HepG2 (cell line): Measurements from ENCODE around the gene PLXNA3. TPM values are rescaled to one million over a fixed set of nuclear protein-coding genes. Genes with fewer than 3 reads are reported as not detected.
A peak's percentile ranks its signal among the peaks of the same experiment; 100 is the strongest.

Experiments
- ATAC-seq: fragments of 200-7000 bp; cut with Tn5 transposase; 3 replicates; pipeline ENCODE4 v1.9.1; 2020; ENCODE audit warnings: mild to moderate bottlenecking, moderate library complexity
- BruUV-seq: library from RNA; stranded (reverse); fragments of 400-500 nt; replicated peaks from 2 replicates; lab custom pipeline; 2021; lab: Mats Ljungman, UMichigan
- CTCF ChIA-PET: fragments of 300-600 bp; formaldehyde crosslinking; extraction: SDS; loops from one replicate; lab custom pipeline; 2021; ENCODE audit warnings: low total read pairs, inconsistent platforms, low intra/inter-chr PET ratio; lab: Yijun Ruan, JAX
- POLR2A ChIA-PET: fragments of 350-600 bp; sonication (Branson Sonifier 250); formaldehyde crosslinking; loops from one replicate; lab custom pipeline; 2020; ENCODE audit warnings: antibody characterized with exemption, inconsistent platforms; lab: Yijun Ruan, JAX
- DNase-seq: peaks from one replicate; pipeline ENCODE4 v3.0.0-alpha.2; 2015; ENCODE audit warnings: low spot score
- FAIRE-seq: peaks from 3 replicates; lab custom pipeline; 2011; peaks lifted over from hg19 to GRCh38; lab: Jason Lieb, UNC
- H2AFZ ChIP-seq: one replicate; pipeline ENCODE4 v1.6.1; 2011; ENCODE audit warnings: low read length, inconsistent platforms
- H3K27ac ChIP-seq: fragments of 300-600 bp; 3 replicates; pipeline ENCODE4 v1.8.0; 2011; ENCODE audit warnings: mixed run types, mild to moderate bottlenecking, mixed read lengths, low read length, inconsistent platforms; ENCODE audit not compliant: insufficient read depth; ENCODE audit errors: extremely low read length
- H3K27me3 ChIP-seq, 2 experiments: fragments of 200-600 bp in 1 of 2; 2 replicates in 1 of 2; 3 replicates in 1 of 2; pipeline versions ENCODE4 v1.6.0 to v1.8.0; 2011; ENCODE audit warnings: low read length in 2 of 2, mild to moderate bottlenecking in 2 of 2, moderate library complexity in 2 of 2, inconsistent platforms in 1 of 2; ENCODE audit not compliant: insufficient read depth in 2 of 2, control insufficient read depth in 1 of 2
- H3K36me3 ChIP-seq, 2 experiments: fragments of 200-600 bp in 1 of 2; replicated peaks in 1 of 2; 2 replicates in 1 of 2; 3 replicates in 1 of 2; pipeline versions ENCODE4 v1.5.1 to v1.8.0; 2011; ENCODE audit warnings: low read length in 2 of 2, inconsistent platforms in 1 of 2; ENCODE audit not compliant: insufficient read depth in 2 of 2, control insufficient read depth in 1 of 2
- H3K4me1 ChIP-seq: 2 replicates; pipeline ENCODE4 v1.5.1; 2012; ENCODE audit warnings: low read length, inconsistent platforms; ENCODE audit not compliant: insufficient read depth
- H3K4me2 ChIP-seq: 2 replicates; pipeline ENCODE4 v1.6.0; 2011; ENCODE audit warnings: low read depth, low read length, inconsistent platforms
- H3K4me3 ChIP-seq, 3 experiments: fragments of 200-600 bp in 1 of 3; sonication (generic), shearing (Covaris generic) in 1 of 3; replicated peaks in 1 of 3; 2 replicates each; pipeline ENCODE4 v1.5.1; 2011 to 2016; ENCODE audit warnings: low read length in 3 of 3, inconsistent platforms in 2 of 3, low read depth in 2 of 3, mild to moderate bottlenecking in 2 of 3, control low read depth in 1 of 3, mixed read lengths in 1 of 3; ENCODE audit not compliant: insufficient read depth in 1 of 3
- H3K79me2 ChIP-seq: one replicate; pipeline ENCODE4 v1.6.1; 2011; ENCODE audit warnings: low read length, inconsistent platforms; ENCODE audit not compliant: insufficient read depth
- H3K9ac ChIP-seq: 2 replicates; pipeline ENCODE4 v1.6.0; 2011; ENCODE audit warnings: mild to moderate bottlenecking, low read depth, low read length, inconsistent platforms; ENCODE audit not compliant: insufficient read depth
- H3K9me3 ChIP-seq: 2 replicates; pipeline ENCODE4 v1.5.1; 2012; ENCODE audit warnings: mild to moderate bottlenecking, low read length
- H4K20me1 ChIP-seq: 2 replicates; pipeline ENCODE4 v1.6.0; 2011; ENCODE audit warnings: inconsistent platforms, mild to moderate bottlenecking, low read length, moderate library complexity; ENCODE audit not compliant: insufficient read depth
- CEBPZ ChIP-seq: IDR thresholded peaks from 2 replicates; pipeline ENCODE4 v1.6.1; 2012; ENCODE audit warnings: low read length, improper control_type of control experiment
- CTCF ChIP-seq: sonication (generic); formaldehyde crosslinking; IDR thresholded peaks from 2 replicates; pipeline ENCODE4 v1.5.0; 2020; ENCODE audit warnings: mild to moderate bottlenecking, missing genetic modification reagents, moderate library complexity
- JUNB ChIP-seq: sonication (generic); formaldehyde crosslinking; IDR thresholded peaks from 2 replicates; pipeline ENCODE4 v1.8.0; 2022; ENCODE audit warnings: missing genetic modification reagents, mild to moderate bottlenecking, borderline replicate concordance
- ZNF563 ChIP-seq: sonication (generic); formaldehyde crosslinking; IDR thresholded peaks from 2 replicates; pipeline ENCODE4 v1.8.0; 2022; ENCODE audit warnings: mild to moderate bottlenecking, moderate library complexity, missing genetic modification reagents
- ZNF564 ChIP-seq: sonication (generic); formaldehyde crosslinking; IDR thresholded peaks from 2 replicates; pipeline ENCODE4 v1.8.1; 2023; ENCODE audit warnings: mild to moderate bottlenecking, missing genetic modification reagents
- WGBS: methylation state at CpG from one replicate; pipeline ENCODE4 v1.1.6; 2017; ENCODE audit warnings: low lambda C conversion rate; 5-methylcytosine and 5-hydroxymethylcytosine counted together
- in situ Hi-C: cut with HindIII; loops from 2 replicates; pipeline ENCODE4 v1.10.0; 2017; ENCODE audit warnings: low pct_unique_long_range_greater_than_20kb; ENCODE audit not compliant: extremely low pct_ligation_motif_present
- intact Hi-C: fragments of 100-400 bp; cut with micrococcal nuclease; formaldehyde crosslinking; loops from one replicate; pipeline ENCODE4 v1.10.0; 2022; ENCODE audit not compliant: unreplicated experiment
- polyA plus RNA-seq, 8 experiments: library from polyadenylated mRNA; depleted of rRNA in 3 of 8; stranded (reverse) in 7 of 8; unstranded in 1 of 8; fragments of >200 nt; fragmentation: Illumina TruSeq in 4 of 8; extraction: Trizol in 4 of 8; gene quantifications; 2 replicates each; pipeline versions ENCODE4 v1.2.1 to v1.2.3, GENCODE V29; 2011 to 2016; ENCODE audit warnings: low read depth in 4 of 8, missing spikeins in 1 of 8, mixed read lengths in 1 of 8; ENCODE audit not compliant: insufficient read depth in 1 of 8
- total RNA-seq, 5 experiments: library from RNA; depleted of rRNA; stranded (reverse); fragments of >200 nt; fragmentation: Illumina TruSeq; extraction: Trizol; gene quantifications; 2 replicates each; pipeline ENCODE4 v1.2.3, GENCODE V29; 2016; ENCODE audit warnings: low read depth in 1 of 5

PLXNA3 gene
- total and polyA plus RNA-seq, 2 of the 13 experiments (the other 11 are each of a cell fraction or from before 2014, with no cell fraction given): 5.8 to 20.6 TPM

GRCh38 chrX:154509455-154509854 is 51.4 kb downstream of the PLXNA3 start:
- Histone ChIP-seq H3K9ac (no peak overlapping the region), H3K27me3 (no peaks in the 10 kb centered on the region), H3K36me3 (no peaks in the 10 kb centered on the region), H4K20me1 (no peaks in the 10 kb centered on the region), H2AFZ (no peak overlapping the region), H3K4me3 (no peak overlapping the region), H3K4me1 (peaks cover 7% of the 10 kb centered on the region; the same call in 1 of the 2 replicates), H3K9me3 (no peaks in the 10 kb centered on the region), H3K27ac (no peak overlapping the region), H3K4me2 (no peak overlapping the region), H3K79me2 (no peaks in the 10 kb centered on the region)
- CTCF ChIA-PET: no interaction called here
- BruUV-seq: no TSS peak
- no peak for ATAC-seq
- WGBS: 100% methylated on average over 5 of the region's 5 CpGs
- DNase-seq: no peak
- POLR2A ChIA-PET: no interaction called here
- in situ Hi-C loops: no loop called here
- intact Hi-C loops: no loop called here
- TF ChIP-seq JUNB (CRISPR knock-in tag) (no peak), CTCF (CRISPR knock-in tag) (no peak), ZNF564 (peak; percentile 95), ZNF563 (no peak), CEBPZ (no peak)
- FAIRE-seq: no peak
